ENCODE data around the gene DHDDS. TPM values are rescaled to one million over a fixed set of nuclear protein-coding genes. Genes with fewer than 3 reads are reported as not detected.

Gene DHDDS
- total RNA-seq, 1 donor from 2014 or later: 87.2 TPM

- Mint-ChIP-seq H3K9me3 (ENCODE audit: unreplicated experiment) (no peaks in the 10 kb centered on the region), H3K36me3 (ENCODE audit: low read depth, unreplicated experiment) (no peaks in the 10 kb centered on the region), H3K4me3 (ENCODE audit: unreplicated experiment) (no peak overlapping the region), H3K27ac (ENCODE audit: unreplicated experiment) (no peak overlapping the region), H3K4me1 (ENCODE audit: low read depth, unreplicated experiment) (peaks cover 9% of the 10 kb centered on the region), H3K27me3 (ENCODE audit: low read depth, unreplicated experiment) (no peaks in the 10 kb centered on the region)
- DNase-seq (ENCODE audit: low read depth): no peak
- H3K27ac ChIP-seq (ENCODE audit: low read depth, low read length): peak overlapping the region; percentile 62
- no peak overlapping the region for H2AFZ ChIP-seq (ENCODE audit: low read depth, low read length)
- no peaks in the 10 kb centered on the region for H4K20me1 ChIP-seq (ENCODE audit: insufficient read depth, low read length)
- no peak for FAIRE-seq
- H3K27me3 ChIP-seq (ENCODE audit: insufficient read depth, low read length): no peaks in the 10 kb centered on the region
- peak overlapping the region; percentile 54 for H3K4me2 ChIP-seq (ENCODE audit: low read length)
- H3K79me2 ChIP-seq (ENCODE audit: insufficient read depth, low read length): no peaks in the 10 kb centered on the region
- H3K36me3 ChIP-seq (ENCODE audit: insufficient read depth, low read length): no peaks in the 10 kb centered on the region
- no peak overlapping the region for H3K4me3 ChIP-seq (ENCODE audit: insufficient read depth, low read depth, low read length)
- H3K4me1 ChIP-seq (ENCODE audit: insufficient read depth, low read length): peaks cover 12% of the 10 kb centered on the region
- no peak overlapping the region for H3K9ac ChIP-seq (ENCODE audit: low read length)
- H3K9me3 ChIP-seq (ENCODE audit: insufficient read depth, low read depth, low read length): no peaks in the 10 kb centered on the region
- TF ChIP-seq EZH2 (IDR thresholded peaks at IDR 0.05; ENCODE audit: insufficient read depth, low read length) (no peak), CTCF (IDR thresholded peaks at IDR 0.05; ENCODE audit: insufficient read depth, low read depth, low read length) (no peak)
Measured at GRCh38 chr1:26404641-26405040, 27.5 kb upstream of the DHDDS start.

DNA sequence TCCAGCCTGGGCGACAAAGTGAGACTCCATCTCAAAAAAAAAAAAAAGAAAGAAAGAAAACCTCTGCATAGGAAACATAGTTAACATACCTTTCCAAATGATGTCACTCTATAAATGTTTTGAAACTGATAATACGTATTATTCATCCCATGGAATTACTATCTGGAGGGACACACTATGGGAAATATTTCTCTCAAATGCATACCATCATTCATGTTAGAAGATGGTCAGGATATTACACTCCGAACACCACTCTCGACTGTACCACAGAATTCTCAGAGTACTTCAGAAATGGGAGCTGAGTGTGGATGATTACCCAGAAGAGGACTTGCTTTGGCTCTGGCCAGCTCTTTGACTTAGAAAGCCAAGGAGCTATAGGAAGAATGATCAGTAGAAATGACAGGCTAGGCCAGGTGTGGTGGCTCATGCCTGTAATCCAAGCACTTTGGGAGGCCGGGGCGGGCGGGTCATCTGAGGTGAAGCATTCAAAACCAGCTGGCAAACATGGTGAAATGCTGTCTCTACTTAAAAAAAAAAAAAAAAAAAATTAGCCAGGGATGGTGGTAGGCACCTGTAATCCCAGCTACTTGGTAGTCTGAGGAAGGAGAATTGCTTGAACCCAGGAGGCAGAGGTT lies 26.7 kb upstream of the DHDDS start:
- Mint-ChIP-seq H3K36me3 (ENCODE audit: low read depth, unreplicated experiment) (no peaks in the 10 kb centered on the region), H3K27me3 (ENCODE audit: low read depth, unreplicated experiment) (no peaks in the 10 kb centered on the region), H3K27ac (ENCODE audit: unreplicated experiment) (no peak overlapping the region), H3K4me1 (ENCODE audit: low read depth, unreplicated experiment) (peaks cover 11% of the 10 kb centered on the region), H3K4me3 (ENCODE audit: unreplicated experiment) (no peak overlapping the region), H3K9me3 (ENCODE audit: unreplicated experiment) (no peaks in the 10 kb centered on the region)
- no peaks in the 10 kb centered on the region for H4K20me1 ChIP-seq (ENCODE audit: insufficient read depth, low read length)
- H3K36me3 ChIP-seq (ENCODE audit: insufficient read depth, low read length): no peaks in the 10 kb centered on the region
- no peak overlapping the region for H3K9ac ChIP-seq (ENCODE audit: low read length)
- no peaks in the 10 kb centered on the region for H3K79me2 ChIP-seq (ENCODE audit: insufficient read depth, low read length)
- H3K4me1 ChIP-seq (ENCODE audit: insufficient read depth, low read length): peaks cover 12% of the 10 kb centered on the region
- TF ChIP-seq CTCF (IDR thresholded peaks at IDR 0.05; ENCODE audit: insufficient read depth, low read depth, low read length) (no peak), EZH2 (IDR thresholded peaks at IDR 0.05; ENCODE audit: insufficient read depth, low read length) (no peak)
- no peaks in the 10 kb centered on the region for H3K9me3 ChIP-seq (ENCODE audit: insufficient read depth, low read depth, low read length)
- H2AFZ ChIP-seq (ENCODE audit: low read depth, low read length): no peak overlapping the region
- DNase-seq (ENCODE audit: low read depth) (peak; percentile 79), FAIRE-seq (no peak)
- no peaks in the 10 kb centered on the region for H3K27me3 ChIP-seq (ENCODE audit: insufficient read depth, low read length)
- no peak overlapping the region for H3K4me3 ChIP-seq (ENCODE audit: insufficient read depth, low read depth, low read length)
- peak overlapping the region; percentile 62 for H3K27ac ChIP-seq (ENCODE audit: low read depth, low read length)
- H3K4me2 ChIP-seq (ENCODE audit: low read length): peak overlapping the region; percentile 54

DNA sequence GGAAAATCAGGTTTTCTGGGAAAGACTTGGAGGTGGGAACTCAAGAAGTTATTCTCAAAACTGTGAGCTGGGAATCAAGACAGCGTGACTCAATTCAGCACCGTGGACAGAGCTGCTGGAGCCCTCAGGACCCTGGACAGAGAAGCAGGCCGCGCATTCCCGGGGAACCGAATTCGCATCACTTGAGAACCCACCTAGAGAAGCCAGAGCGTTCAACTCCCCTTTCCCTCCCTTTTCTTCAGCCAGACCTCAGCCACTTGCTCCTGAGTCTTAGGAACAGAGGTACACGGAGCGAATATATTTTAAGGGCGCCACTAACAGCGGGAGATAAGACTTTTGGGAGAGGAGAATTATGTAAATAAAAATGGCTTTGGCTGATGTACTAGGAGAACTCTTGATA lies 23.5 kb upstream of the DHDDS start:
- Histone ChIP-seq H3K36me3 (ENCODE audit: insufficient read depth, low read length) (no peaks in the 10 kb centered on the region), H3K9ac (ENCODE audit: low read length) (no peak overlapping the region), H3K4me1 (ENCODE audit: insufficient read depth, low read length) (peaks cover 9% of the 10 kb centered on the region), H2AFZ (ENCODE audit: low read depth, low read length) (no peak overlapping the region), H3K27me3 (ENCODE audit: insufficient read depth, low read length) (peaks cover 30% of the 10 kb centered on the region), H3K4me3 (ENCODE audit: insufficient read depth, low read depth, low read length) (no peak overlapping the region), H4K20me1 (ENCODE audit: insufficient read depth, low read length) (no peaks in the 10 kb centered on the region), H3K9me3 (ENCODE audit: insufficient read depth, low read depth, low read length) (no peaks in the 10 kb centered on the region), H3K79me2 (ENCODE audit: insufficient read depth, low read length) (no peaks in the 10 kb centered on the region), H3K4me2 (ENCODE audit: low read length) (peak overlapping the region; percentile 35), H3K27ac (ENCODE audit: low read depth, low read length) (no peak overlapping the region)
- Mint-ChIP-seq H3K4me3 (ENCODE audit: unreplicated experiment) (peak overlapping the region; percentile 65), H3K36me3 (ENCODE audit: low read depth, unreplicated experiment) (no peaks in the 10 kb centered on the region), H3K27ac (ENCODE audit: unreplicated experiment) (peak overlapping the region; percentile 81), H3K4me1 (ENCODE audit: low read depth, unreplicated experiment) (peaks cover 30% of the 10 kb centered on the region), H3K9me3 (ENCODE audit: unreplicated experiment) (no peaks in the 10 kb centered on the region), H3K27me3 (ENCODE audit: low read depth, unreplicated experiment) (no peaks in the 10 kb centered on the region)
- peak; percentile 46 for DNase-seq (ENCODE audit: low read depth)
- FAIRE-seq: peak; percentile 5
- TF ChIP-seq EZH2 (IDR thresholded peaks at IDR 0.05; ENCODE audit: insufficient read depth, low read length): no peak
- no peak for TF ChIP-seq CTCF (IDR thresholded peaks at IDR 0.05; ENCODE audit: insufficient read depth, low read depth, low read length)

Measured in astrocyte (in vitro differentiated cells and primary cell).